BJ (cell line): ENCODE measurements around the gene RPS24. TPM values are rescaled to one million over a fixed set of nuclear protein-coding genes. Genes with fewer than 3 reads are reported as not detected.

Source experiments
- CTCF ChIA-PET: fragments of 350-600 bp; formaldehyde crosslinking; extraction: SDS; loops from one replicate; lab custom pipeline; 2021; ENCODE audit warnings: antibody characterized with exemption, inconsistent platforms; lab: Yijun Ruan, JAX
- POLR2A ChIA-PET: fragments of 300-600 bp; sonication (Branson Sonifier 250); formaldehyde crosslinking; extraction: SDS; loops from one replicate; lab custom pipeline; 2021; ENCODE audit warnings: antibody characterized with exemption; lab: Charles Lee
- DNase-seq: peaks from one replicate; pipeline ENCODE4 v3.0.0-alpha.2; 2011; ENCODE audit warnings: low read depth
- H3K27me3 ChIP-seq: 2 replicates; pipeline ENCODE4 v1.6.0; 2011; ENCODE audit warnings: low read length; ENCODE audit not compliant: control insufficient read depth, insufficient read depth
- H3K36me3 ChIP-seq: 2 replicates; pipeline ENCODE4 v1.5.1; 2011; ENCODE audit warnings: low read length; ENCODE audit not compliant: control insufficient read depth, insufficient read depth
- H3K4me3 ChIP-seq: 2 replicates; pipeline ENCODE4 v1.5.1; 2011; ENCODE audit warnings: low read depth, mild to moderate bottlenecking, control low read depth, low read length
- polyA plus RNA-seq: library from polyadenylated mRNA; depleted of rRNA; stranded (reverse); fragments of >200 nt; gene quantifications from 2 replicates; pipeline ENCODE4 v1.2.3, GENCODE V29; 2011
- TF ChIP-seq, protein P1 (sequence below): IDR thresholded peaks from 2 replicates; pipeline ENCODE4 v1.5.1; 2011; ENCODE audit warnings: low read depth, mild to moderate bottlenecking, control low read depth, inconsistent platforms, low read length, moderate library complexity; ENCODE audit not compliant: insufficient read depth

RPS24 gene
- polyA plus RNA-seq, 1 experiment, result 967 TPM

DNA sequence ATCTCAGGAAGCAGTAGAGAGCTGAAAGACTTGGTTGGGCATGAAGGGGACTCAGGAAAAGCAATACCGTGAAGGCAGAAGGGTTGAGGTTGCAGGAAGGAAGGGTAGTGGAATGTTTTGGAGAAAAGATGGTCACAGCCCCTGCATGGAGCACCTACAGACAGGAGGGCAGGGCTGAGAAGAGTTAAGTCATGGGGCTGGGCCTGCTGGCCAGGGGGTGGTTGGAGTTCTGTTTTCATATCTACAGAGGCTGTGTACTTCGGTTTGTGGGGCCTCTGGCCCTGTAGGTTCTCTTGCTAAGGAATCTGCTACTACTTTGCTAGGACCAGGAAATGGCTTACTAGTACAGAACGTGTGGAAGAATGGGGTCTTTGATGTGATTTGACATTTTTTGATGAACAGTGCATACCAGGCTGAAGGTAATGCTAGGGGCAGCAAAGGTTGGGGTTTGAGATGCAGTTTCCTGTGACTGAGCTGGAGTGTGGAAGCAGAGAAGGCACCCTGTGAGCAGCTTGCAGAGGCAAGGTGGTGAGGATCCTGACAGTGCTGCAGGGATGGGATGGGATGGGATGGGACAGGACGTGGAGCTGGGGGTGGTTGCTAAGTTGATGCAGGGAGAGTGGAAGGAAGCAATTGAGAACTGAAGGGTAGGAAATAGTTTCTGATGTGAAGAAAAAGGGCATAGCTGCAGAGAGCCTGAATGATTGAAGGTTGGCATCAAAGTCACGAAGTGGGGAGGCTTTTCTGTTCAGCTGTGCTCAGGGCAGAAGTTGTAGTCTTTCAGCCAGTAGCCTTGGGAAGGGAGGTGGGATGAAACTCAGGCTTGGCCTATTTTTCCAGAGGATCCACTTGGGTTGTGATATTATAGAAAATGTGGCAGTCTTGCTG lies 7.8 kb downstream of the RPS24 start:
- Histone ChIP-seq H3K36me3 (peaks cover 25% of the 10 kb centered on the region), H3K27me3 (no peaks in the 10 kb centered on the region), H3K4me3 (no peak overlapping the region)
- no peak for DNase-seq
- POLR2A ChIA-PET, result no interaction called here
- CTCF ChIA-PET, result interaction anchor here (0.9 to 1.3 kb wide), 3 partner anchors 8 to 921 kb away, joined by 3 to 5 read pairs (median 3); no protein-coding TSS in a partner anchor
- TF ChIP-seq, protein P1, sequence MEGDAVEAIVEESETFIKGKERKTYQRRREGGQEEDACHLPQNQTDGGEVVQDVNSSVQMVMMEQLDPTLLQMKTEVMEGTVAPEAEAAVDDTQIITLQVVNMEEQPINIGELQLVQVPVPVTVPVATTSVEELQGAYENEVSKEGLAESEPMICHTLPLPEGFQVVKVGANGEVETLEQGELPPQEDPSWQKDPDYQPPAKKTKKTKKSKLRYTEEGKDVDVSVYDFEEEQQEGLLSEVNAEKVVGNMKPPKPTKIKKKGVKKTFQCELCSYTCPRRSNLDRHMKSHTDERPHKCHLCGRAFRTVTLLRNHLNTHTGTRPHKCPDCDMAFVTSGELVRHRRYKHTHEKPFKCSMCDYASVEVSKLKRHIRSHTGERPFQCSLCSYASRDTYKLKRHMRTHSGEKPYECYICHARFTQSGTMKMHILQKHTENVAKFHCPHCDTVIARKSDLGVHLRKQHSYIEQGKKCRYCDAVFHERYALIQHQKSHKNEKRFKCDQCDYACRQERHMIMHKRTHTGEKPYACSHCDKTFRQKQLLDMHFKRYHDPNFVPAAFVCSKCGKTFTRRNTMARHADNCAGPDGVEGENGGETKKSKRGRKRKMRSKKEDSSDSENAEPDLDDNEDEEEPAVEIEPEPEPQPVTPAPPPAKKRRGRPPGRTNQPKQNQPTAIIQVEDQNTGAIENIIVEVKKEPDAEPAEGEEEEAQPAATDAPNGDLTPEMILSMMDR, result no peak

DNA sequence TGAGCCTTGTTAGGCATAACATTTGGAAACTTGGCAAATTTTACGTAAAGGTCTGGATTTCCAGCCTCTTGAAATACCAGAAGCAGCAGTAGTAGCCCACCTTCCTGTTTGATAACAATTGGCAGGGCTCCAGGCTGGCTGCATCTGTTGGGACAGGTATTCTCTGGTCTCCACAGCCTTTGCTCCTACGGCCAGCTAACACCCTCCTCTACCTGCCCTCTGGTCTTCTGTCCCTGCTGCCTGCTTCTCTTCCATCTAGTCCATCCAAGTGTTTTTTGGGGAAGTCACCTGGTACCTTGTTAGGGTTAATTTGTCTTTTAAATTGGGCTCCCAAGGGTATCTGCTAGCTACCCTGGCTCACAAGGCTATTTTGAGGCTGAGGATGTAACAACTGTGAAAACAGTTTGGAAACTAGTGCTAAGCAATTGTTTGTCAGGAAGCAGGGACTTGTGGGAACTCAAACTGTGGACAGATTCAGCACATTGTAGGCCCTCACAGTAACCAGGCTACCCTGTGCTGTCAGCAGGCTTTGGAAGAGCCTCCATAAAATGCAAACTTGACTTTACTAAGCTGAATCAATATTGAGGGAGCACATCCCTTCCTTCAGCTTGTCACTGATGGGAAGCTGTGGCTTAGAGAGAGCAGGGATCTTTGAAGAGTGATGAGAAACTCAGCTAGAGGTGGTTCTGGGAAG lies 8.5 kb downstream of the RPS24 start:
- no peaks in the 10 kb centered on the region for H3K27me3 ChIP-seq
- ChIA-PET POLR2A (no interaction called here), CTCF (interaction anchor here (1.0 to 1.3 kb wide), 2 partner anchors 22 to 920 kb away, joined by 3 to 5 read pairs; no protein-coding TSS in a partner anchor)
- H3K36me3 ChIP-seq, result peaks cover 20% of the 10 kb centered on the region
- TF ChIP-seq, protein P1, result no peak
- no peak for DNase-seq
- no peak overlapping the region for H3K4me3 ChIP-seq

DNA sequence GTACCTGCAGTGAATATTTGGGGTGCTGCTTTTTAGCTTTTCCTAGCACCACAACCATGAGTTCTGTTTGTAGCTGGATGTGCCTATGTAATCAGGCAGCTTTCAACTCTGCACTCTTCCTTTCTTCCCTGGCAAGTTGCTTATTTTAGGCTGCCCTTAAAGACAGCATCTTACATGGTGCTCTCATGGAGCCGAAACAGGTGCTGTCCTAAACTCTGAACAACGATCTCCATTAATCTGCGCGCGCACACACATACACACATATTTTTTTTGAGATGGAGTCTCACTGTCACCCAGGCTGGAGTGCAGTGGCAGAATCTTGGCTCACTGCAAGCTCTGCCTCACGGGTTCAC lies 9.1 kb downstream of the RPS24 start:
- no peak for DNase-seq
- TF ChIP-seq, protein P1, result no peak
- POLR2A ChIA-PET, result no interaction called here
- CTCF ChIA-PET, result interaction anchor here (1.3 kb wide), 1 partner anchor 22 kb away, joined by 5 read pairs; no protein-coding TSS in a partner anchor
- Histone ChIP-seq H3K27me3 (no peaks in the 10 kb centered on the region), H3K4me3 (no peak overlapping the region), H3K36me3 (peaks cover 20% of the 10 kb centered on the region)

DNA sequence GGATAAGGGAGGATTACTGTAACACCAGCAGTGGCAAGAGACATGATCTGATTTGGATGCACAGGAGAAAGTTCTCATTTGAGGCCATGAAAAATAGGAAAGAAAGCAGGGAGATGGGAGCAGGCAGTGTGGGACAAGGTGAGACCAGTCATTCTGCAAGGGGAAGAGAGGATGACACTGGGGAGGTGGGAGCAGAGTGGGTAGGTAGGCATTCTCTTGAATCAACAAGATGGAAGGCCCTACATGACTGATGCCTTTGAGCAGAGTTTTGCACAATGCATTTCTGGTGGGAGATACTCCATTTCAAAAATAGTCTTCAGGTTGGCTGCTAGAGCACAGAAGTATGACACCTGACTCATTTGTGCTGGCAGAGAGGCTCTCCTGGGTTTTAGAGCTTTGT lies 10.5 kb downstream of the RPS24 start:
- Histone ChIP-seq H3K4me3 (no peak overlapping the region), H3K36me3 (peaks cover 18% of the 10 kb centered on the region), H3K27me3 (no peaks in the 10 kb centered on the region)
- DNase-seq, result no peak
- POLR2A ChIA-PET, result no interaction called here
- CTCF ChIA-PET, result interaction anchor here (1.8 to 4.0 kb wide), 2 partner anchors 9 to 1152 kb away, joined by 5 to 32 read pairs; no protein-coding TSS in a partner anchor
- TF ChIP-seq, protein P1, result no peak

DNA sequence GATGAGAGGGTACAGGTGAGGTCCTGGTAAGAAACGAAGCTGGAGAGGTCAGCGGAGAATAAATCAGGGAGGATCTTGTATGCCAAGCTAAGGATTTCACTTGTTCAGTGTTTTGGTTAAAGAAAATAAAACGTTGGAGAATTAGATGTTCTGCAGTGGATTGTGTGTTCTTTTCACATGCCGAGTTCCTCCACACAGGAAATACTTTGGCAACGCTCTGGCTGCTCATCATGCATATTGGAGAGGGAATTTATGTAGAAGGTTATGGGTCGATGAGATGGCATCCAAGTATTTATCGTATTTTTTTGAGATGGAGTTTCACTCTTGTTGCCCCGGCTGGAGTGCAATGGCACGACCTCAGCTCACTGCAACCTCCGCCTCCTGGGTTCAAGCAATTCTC lies 11.0 kb downstream of the RPS24 start:
- ChIA-PET POLR2A (no interaction called here), CTCF (interaction anchor here (1.8 to 4.0 kb wide), 2 partner anchors 8 to 1151 kb away, joined by 5 to 32 read pairs; no protein-coding TSS in a partner anchor)
- DNase-seq, result no peak
- H3K27me3 ChIP-seq, result no peaks in the 10 kb centered on the region
- H3K36me3 ChIP-seq, result peaks cover 19% of the 10 kb centered on the region
- H3K4me3 ChIP-seq, result no peak overlapping the region
- TF ChIP-seq, protein P1, result no peak
